ENCODE measurements around the gene AAMP.

The AAMP gene

DNA sequence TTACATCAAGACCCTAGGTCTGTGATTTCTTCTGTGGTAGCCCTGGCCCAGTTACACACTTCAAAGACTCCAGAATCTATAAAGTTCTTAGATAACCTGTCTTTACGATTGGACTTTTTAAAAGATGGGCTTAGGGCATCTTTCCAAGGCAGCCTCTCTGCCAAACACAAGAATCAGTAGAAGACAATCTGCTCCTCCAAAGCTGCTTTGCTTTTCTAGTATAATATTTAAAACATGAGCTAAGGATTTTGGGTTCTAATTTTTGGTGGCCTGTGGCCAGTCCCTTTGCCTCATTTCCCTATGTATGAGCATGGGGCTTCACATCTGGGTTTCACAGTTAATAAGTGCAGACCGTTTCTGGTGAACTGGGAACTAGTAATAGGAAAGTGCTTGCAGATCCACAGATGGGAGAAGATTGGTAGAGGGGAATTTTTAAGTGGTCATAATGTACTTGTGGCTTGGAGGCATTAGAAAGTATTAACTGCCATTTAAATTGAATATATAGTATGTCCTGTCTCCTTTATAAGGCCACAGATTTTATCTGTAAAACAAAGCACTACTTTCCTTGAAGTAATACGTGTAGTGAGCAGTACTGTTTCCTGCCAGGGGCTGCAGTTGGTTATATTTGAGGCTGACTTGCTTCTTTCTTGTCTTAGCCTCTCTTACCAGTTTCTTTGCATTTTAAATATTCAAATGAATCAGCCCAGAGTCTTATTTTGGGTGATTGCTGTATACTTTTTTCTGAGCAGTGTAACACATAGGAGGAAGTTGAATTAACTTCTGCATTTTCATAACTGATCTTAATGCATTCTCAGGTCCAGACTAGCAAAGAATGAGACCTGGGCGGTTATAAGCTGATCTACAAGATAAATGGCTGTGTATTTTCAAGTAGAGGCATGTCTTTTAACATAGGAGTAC is 51.4 kb downstream of the AAMP start:
- DNase-seq, result no peak

DNA sequence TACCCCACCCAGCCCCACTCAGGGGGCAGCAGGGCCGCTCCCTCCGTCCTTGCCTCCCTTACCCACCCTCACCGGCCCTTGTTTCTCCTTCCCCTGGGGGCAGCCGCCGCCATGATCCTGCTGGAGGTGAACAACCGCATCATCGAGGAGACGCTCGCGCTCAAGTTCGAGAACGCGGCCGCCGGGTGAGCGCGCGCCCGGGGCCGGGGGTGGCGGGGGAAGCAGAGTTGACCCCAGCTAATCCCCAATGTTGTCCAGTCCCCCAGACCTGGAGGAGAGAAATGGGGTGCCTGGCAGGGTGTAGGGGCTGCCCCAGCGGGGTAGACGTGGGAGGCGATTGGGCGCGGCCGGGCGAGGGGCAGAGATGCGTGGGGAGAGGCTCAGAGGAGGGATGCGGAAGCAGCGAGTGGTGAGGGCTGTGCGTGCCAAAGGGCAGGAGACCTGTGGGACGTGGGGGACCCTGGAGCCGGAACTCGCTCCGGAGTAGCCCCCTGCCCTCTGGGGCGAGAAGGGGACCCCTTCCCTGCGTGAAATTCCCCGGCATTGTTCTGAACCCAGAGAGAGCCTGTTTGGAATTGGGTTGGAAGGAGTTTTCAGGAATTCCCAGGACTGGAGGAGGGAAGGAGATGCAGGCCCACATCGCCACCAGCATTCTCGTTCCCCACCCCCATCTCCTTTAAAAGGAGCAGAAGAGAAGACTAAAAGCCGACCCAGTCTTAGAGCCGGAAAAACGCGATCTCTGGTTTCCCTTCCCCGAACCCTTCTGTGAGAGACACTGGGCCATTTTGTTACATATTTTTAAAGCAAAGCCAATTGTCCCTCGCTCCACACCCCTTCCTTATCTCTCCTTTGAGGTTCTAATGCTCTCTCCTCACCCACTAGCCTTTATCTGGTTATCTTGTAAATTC is 52.3 kb downstream of the AAMP start:
- no peak for DNase-seq

DNA sequence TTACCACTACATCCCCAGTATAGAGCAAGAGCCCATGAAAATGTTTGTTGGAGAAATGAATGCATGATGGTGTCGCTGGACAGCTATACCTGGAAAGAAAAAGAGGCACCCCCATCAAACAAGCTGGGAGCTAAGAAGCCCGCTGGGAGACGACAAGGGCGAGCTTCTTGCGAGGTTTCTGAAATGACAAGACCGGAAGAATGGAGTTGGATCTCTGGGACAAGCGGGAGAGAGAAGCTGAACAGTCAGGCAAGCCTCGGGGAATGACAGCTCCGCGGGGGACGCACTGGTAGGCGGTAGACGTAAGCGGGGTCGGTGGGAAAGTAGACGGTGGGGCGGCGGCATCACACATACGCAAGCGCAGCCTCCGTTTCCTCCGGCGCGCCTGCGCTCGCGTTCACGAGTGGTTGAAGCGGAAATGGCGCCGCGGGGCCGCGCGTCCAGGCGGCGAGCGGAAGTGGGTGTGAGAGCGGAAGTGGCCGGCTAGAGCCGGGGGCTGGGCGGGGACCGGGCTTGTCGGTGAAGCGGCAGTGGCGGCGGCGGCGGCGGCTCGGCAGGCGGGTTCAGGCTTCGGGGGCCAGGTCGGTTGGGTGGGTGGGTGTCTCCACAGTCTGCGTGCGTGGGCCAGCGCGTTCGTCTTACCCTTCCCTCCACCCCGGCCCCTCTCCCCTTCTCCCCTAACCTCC is 53.1 kb downstream of the AAMP start, which contains the start of gene ARPC2:
TSS of gene ARPC2 (plus strand) at position 516 of the 686 bp plus-strand sequence. CDS start 282 bp downstream, outside the sequence.
- DNase-seq, result no peak

DNA sequence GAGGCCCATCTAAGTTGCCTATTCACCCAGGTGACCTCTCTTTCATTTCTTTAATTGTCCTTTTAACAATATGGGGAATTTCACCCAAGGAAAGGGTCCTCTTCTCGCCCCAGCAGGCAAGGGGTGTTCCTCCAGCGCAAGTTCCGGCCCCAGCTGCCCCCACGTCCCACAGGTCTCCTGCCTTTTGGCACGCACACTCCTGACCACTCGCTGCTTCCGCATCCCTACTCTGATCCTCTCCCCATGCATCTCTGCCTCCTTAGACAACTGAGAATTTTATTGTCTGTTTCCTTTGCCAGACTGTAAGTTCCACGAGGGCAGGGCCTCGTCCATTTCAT is 53.6 kb downstream of the AAMP start:
- DNase-seq, result no peak

Measured in NCI-H187 treated with DMSO at 0.1 percent for 48 hours (cell line).